Measurements from ENCODE around the gene FAM149A.

The FAM149A gene

GRCh38 chr4:186169945-186170802 is 65.7 kb downstream of the FAM149A start:
- Histone ChIP-seq H3K9me3 (ENCODE audit: insufficient read depth, low read length) (no peaks in the 10 kb centered on the region), H3K36me3 (ENCODE audit: insufficient read depth, insufficient read length, low read length) (no peaks in the 10 kb centered on the region), H3K27me3 (ENCODE audit: insufficient read depth, insufficient read length) (no peaks in the 10 kb centered on the region), H3K4me3 (ENCODE audit: insufficient read length, low read depth) (no peak overlapping the region), H3K9ac (ENCODE audit: insufficient read length, low read depth) (no peak overlapping the region), H3K4me1 (ENCODE audit: insufficient read depth, insufficient read length) (no peaks in the 10 kb centered on the region)
- no peak for DNase-seq (ENCODE audit: low read depth, low spot score)
- TF ChIP-seq ZNF274 (IDR thresholded peaks at IDR 0.05; ENCODE audit: low read depth, low read length) (no peak), SUZ12 (IDR thresholded peaks at IDR 0.05; ENCODE audit: extremely low read depth, insufficient read depth, insufficient read length) (no peak), YY1 (IDR thresholded peaks at IDR 0.05; ENCODE audit: insufficient read depth, insufficient read length) (no peak)

- H3K4me3 ChIP-seq (ENCODE audit: insufficient read length, low read depth), result no peak overlapping the region
- no peak overlapping the region for H3K9ac ChIP-seq (ENCODE audit: insufficient read length, low read depth)
- H3K4me1 ChIP-seq (ENCODE audit: insufficient read depth, insufficient read length), result no peaks in the 10 kb centered on the region
- no peak for TF ChIP-seq YY1 (IDR thresholded peaks at IDR 0.05; ENCODE audit: insufficient read depth, insufficient read length)
- TF ChIP-seq ZNF274 (IDR thresholded peaks at IDR 0.05; ENCODE audit: low read depth, low read length), result no peak
- TF ChIP-seq SUZ12 (IDR thresholded peaks at IDR 0.05; ENCODE audit: extremely low read depth, insufficient read depth, insufficient read length), result no peak
- no peaks in the 10 kb centered on the region for H3K27me3 ChIP-seq (ENCODE audit: insufficient read depth, insufficient read length)
- H3K9me3 ChIP-seq (ENCODE audit: insufficient read depth, low read length), result no peaks in the 10 kb centered on the region
- no peaks in the 10 kb centered on the region for H3K36me3 ChIP-seq (ENCODE audit: insufficient read depth, insufficient read length, low read length)
- DNase-seq (ENCODE audit: low read depth, low spot score), result no peak
Measured at GRCh38 chr4:186170966-186171365, 66.5 kb downstream of the FAM149A start.

GRCh38 chr4:186172546-186172945 is 68.0 kb downstream of the FAM149A start:
- H3K9me3 ChIP-seq (ENCODE audit: insufficient read depth, low read length), result no peaks in the 10 kb centered on the region
- no peak overlapping the region for H3K4me3 ChIP-seq (ENCODE audit: insufficient read length, low read depth)
- DNase-seq (ENCODE audit: low read depth, low spot score), result no peak
- TF ChIP-seq SUZ12 (IDR thresholded peaks at IDR 0.05; ENCODE audit: extremely low read depth, insufficient read depth, insufficient read length) (no peak), ZNF274 (IDR thresholded peaks at IDR 0.05; ENCODE audit: low read depth, low read length) (no peak), YY1 (IDR thresholded peaks at IDR 0.05; ENCODE audit: insufficient read depth, insufficient read length) (no peak)
- no peaks in the 10 kb centered on the region for H3K4me1 ChIP-seq (ENCODE audit: insufficient read depth, insufficient read length)
- no peaks in the 10 kb centered on the region for H3K27me3 ChIP-seq (ENCODE audit: insufficient read depth, insufficient read length)
- H3K36me3 ChIP-seq (ENCODE audit: insufficient read depth, insufficient read length, low read length), result no peaks in the 10 kb centered on the region
- no peak overlapping the region for H3K9ac ChIP-seq (ENCODE audit: insufficient read length, low read depth)

GRCh38 chr4:186188107-186188506 is 83.6 kb downstream of the FAM149A start:
- Histone ChIP-seq H3K9ac (ENCODE audit: insufficient read length, low read depth) (no peak overlapping the region), H3K9me3 (ENCODE audit: insufficient read depth, low read length) (no peaks in the 10 kb centered on the region), H3K4me1 (ENCODE audit: insufficient read depth, insufficient read length) (no peaks in the 10 kb centered on the region), H3K36me3 (ENCODE audit: insufficient read depth, insufficient read length, low read length) (no peaks in the 10 kb centered on the region), H3K27me3 (ENCODE audit: insufficient read depth, insufficient read length) (peaks cover 10% of the 10 kb centered on the region), H3K4me3 (ENCODE audit: insufficient read length, low read depth) (no peak overlapping the region)
- DNase-seq (ENCODE audit: low read depth, low spot score), result no peak
- TF ChIP-seq YY1 (IDR thresholded peaks at IDR 0.05; ENCODE audit: insufficient read depth, insufficient read length) (no peak), SUZ12 (IDR thresholded peaks at IDR 0.05; ENCODE audit: extremely low read depth, insufficient read depth, insufficient read length) (no peak), ZNF274 (IDR thresholded peaks at IDR 0.05; ENCODE audit: low read depth, low read length) (no peak)

GRCh38 chr4:186189656-186190055 is 85.2 kb downstream of the FAM149A start:
- Histone ChIP-seq H3K36me3 (ENCODE audit: insufficient read depth, insufficient read length, low read length) (no peaks in the 10 kb centered on the region), H3K27me3 (ENCODE audit: insufficient read depth, insufficient read length) (peaks cover 16% of the 10 kb centered on the region), H3K9ac (ENCODE audit: insufficient read length, low read depth) (no peak overlapping the region), H3K9me3 (ENCODE audit: insufficient read depth, low read length) (no peaks in the 10 kb centered on the region), H3K4me3 (ENCODE audit: insufficient read length, low read depth) (no peak overlapping the region), H3K4me1 (ENCODE audit: insufficient read depth, insufficient read length) (no peaks in the 10 kb centered on the region)
- TF ChIP-seq ZNF274 (IDR thresholded peaks at IDR 0.05; ENCODE audit: low read depth, low read length), result no peak
- no peak for TF ChIP-seq YY1 (IDR thresholded peaks at IDR 0.05; ENCODE audit: insufficient read depth, insufficient read length)
- no peak for TF ChIP-seq SUZ12 (IDR thresholded peaks at IDR 0.05; ENCODE audit: extremely low read depth, insufficient read depth, insufficient read length)
- DNase-seq (ENCODE audit: low read depth, low spot score), result no peak

- Histone ChIP-seq H3K9ac (ENCODE audit: insufficient read length, low read depth) (peak overlapping the region; percentile 85), H3K4me1 (ENCODE audit: insufficient read depth, insufficient read length) (no peaks in the 10 kb centered on the region), H3K36me3 (ENCODE audit: insufficient read depth, insufficient read length, low read length) (no peaks in the 10 kb centered on the region), H3K9me3 (ENCODE audit: insufficient read depth, low read length) (no peaks in the 10 kb centered on the region), H3K27me3 (ENCODE audit: insufficient read depth, insufficient read length) (peaks cover 16% of the 10 kb centered on the region), H3K4me3 (ENCODE audit: insufficient read length, low read depth) (peak overlapping the region; percentile 75)
- DNase-seq (ENCODE audit: low read depth, low spot score), result no peak
- TF ChIP-seq SUZ12 (IDR thresholded peaks at IDR 0.05; ENCODE audit: extremely low read depth, insufficient read depth, insufficient read length) (no peak), YY1 (IDR thresholded peaks at IDR 0.05; ENCODE audit: insufficient read depth, insufficient read length) (no peak), ZNF274 (IDR thresholded peaks at IDR 0.05; ENCODE audit: low read depth, low read length) (no peak)
Measured at GRCh38 chr4:186190581-186191199, 86.2 kb downstream of the FAM149A start.

Measured in NT2/D1 (cell line).